Effector memory CD8-positive, alpha-beta T cell (primary cell): ENCODE measurements around the gene MTMR12.
"Not testable (repeated sequence)": the region's sequence is repeated elsewhere in the genome, so short reads cannot be mapped to it uniquely, and the experiment has no call there.

Source experiments
- ATAC-seq: fragments of 150-1000 bp; cut with Tn5 transposase; replicated peaks from 2 replicates; pipeline ENCODE4 v1.10.0; 2021; ENCODE audit warnings: mild to moderate bottlenecking, moderate library complexity
- DNase-seq, 3 experiments: peaks; one replicate each; pipeline ENCODE4 v3.0.0; 2021
- H3K27ac Mint-ChIP-seq, 2 donors: one replicate each; pipeline ENCODE4 v1.8.0; 2022; ENCODE audit warnings: mild to moderate bottlenecking in 2 of 2, mixed read lengths in 2 of 2, moderate library complexity in 2 of 2
- H3K27me3 Mint-ChIP-seq, 2 donors: one replicate each; pipeline ENCODE4 v1.8.0; 2022; ENCODE audit warnings: mixed read lengths in 2 of 2
- H3K36me3 Mint-ChIP-seq: one replicate; pipeline ENCODE4 v1.8.0; 2022; ENCODE audit warnings: mild to moderate bottlenecking, moderate library complexity, mixed read lengths; ENCODE audit not compliant: insufficient read depth
- H3K4me1 Mint-ChIP-seq, 2 donors: one replicate each; pipeline ENCODE4 v1.8.0; 2022; ENCODE audit warnings: low read depth in 2 of 2, mixed read lengths in 2 of 2
- H3K4me3 Mint-ChIP-seq, 2 donors: one replicate each; pipeline ENCODE4 v1.8.0; 2022; ENCODE audit warnings: mild to moderate bottlenecking in 2 of 2, mixed read lengths in 2 of 2, moderate library complexity in 2 of 2
- H3K9me3 Mint-ChIP-seq, 2 donors: one replicate each; pipeline ENCODE4 v1.8.0; 2022; ENCODE audit warnings: mixed read lengths in 2 of 2

MTMR12 gene

GRCh38 chr5:32301891-32302290, 10.8 kb downstream of the MTMR12 start:
- Mint-ChIP-seq H3K36me3 (peaks cover 24% of the 10 kb centered on the region), H3K4me1 (peaks cover 51 to 85% of the 10 kb centered on the region in 2 donors), H3K27ac (no peak overlapping the region), H3K4me3 (no peak overlapping the region), H3K9me3 (no peaks in the 10 kb centered on the region), H3K27me3 (no peaks in the 10 kb centered on the region)
- no peak for DNase-seq
- no peak for ATAC-seq

- Mint-ChIP-seq H3K9me3 (no peaks in the 10 kb centered on the region), H3K4me1 (peaks cover 49 to 74% of the 10 kb centered on the region in 2 donors), H3K4me3 (no peak overlapping the region), H3K36me3 (peaks cover 41% of the 10 kb centered on the region), H3K27me3 (no peaks in the 10 kb centered on the region), H3K27ac (peak overlapping the region in 1 of 2 donors; percentile 41)
- ATAC-seq = no peak
- DNase-seq = no peak
These were observed 13.6 kb downstream of the MTMR12 start for GRCh38 chr5:32299059-32299677.

- Mint-ChIP-seq H3K4me1 (peaks cover 45 to 72% of the 10 kb centered on the region in 2 donors), H3K27ac (peak overlapping the region; percentile 15 to 47), H3K4me3 (no peak overlapping the region), H3K36me3 (peaks cover 45% of the 10 kb centered on the region), H3K27me3 (no peaks in the 10 kb centered on the region), H3K9me3 (no peaks in the 10 kb centered on the region)
- peak; percentile 45 for ATAC-seq
- no peak for DNase-seq
These were observed 14.7 kb downstream of the MTMR12 start for GRCh38 chr5:32298059-32298415.

GRCh38 chr5:32297181-32298058, 15.3 kb downstream of the MTMR12 start:
- H3K27ac Mint-ChIP-seq = peak overlapping the region in 1 of 2 donors; percentile 15
- peaks cover 49 to 72% of the 10 kb centered on the region in 2 donors for H3K4me1 Mint-ChIP-seq
- H3K27me3 Mint-ChIP-seq = no peaks in the 10 kb centered on the region
- H3K4me3 Mint-ChIP-seq = no peak overlapping the region
- no peak for ATAC-seq
- peaks cover 47% of the 10 kb centered on the region for H3K36me3 Mint-ChIP-seq
- no peaks in the 10 kb centered on the region for H3K9me3 Mint-ChIP-seq
- no peak for DNase-seq

GRCh38 chr5:32295966-32296772, 16.6 kb downstream of the MTMR12 start:
- not testable (repeated sequence) for DNase-seq, H3K4me3 Mint-ChIP-seq, H3K9me3 Mint-ChIP-seq, H3K27me3 Mint-ChIP-seq, ATAC-seq
- H3K27ac Mint-ChIP-seq = peak overlapping the region in 1 of 2 donors; percentile 49
- peaks cover 47% of the 10 kb centered on the region for H3K36me3 Mint-ChIP-seq
- peaks cover 48 to 66% of the 10 kb centered on the region in 2 donors for H3K4me1 Mint-ChIP-seq

GRCh38 chr5:32291591-32291990, 21.1 kb downstream of the MTMR12 start:
- Mint-ChIP-seq H3K4me1 (peaks cover 38 to 53% of the 10 kb centered on the region in 2 donors), H3K4me3 (no peak overlapping the region), H3K9me3 (no peaks in the 10 kb centered on the region), H3K27me3 (no peaks in the 10 kb centered on the region), H3K27ac (no peak overlapping the region), H3K36me3 (peaks cover 24% of the 10 kb centered on the region)
- ATAC-seq (no peak), DNase-seq (no peak)

- Mint-ChIP-seq H3K9me3 (no peaks in the 10 kb centered on the region), H3K27me3 (no peaks in the 10 kb centered on the region), H3K4me1 (peaks cover 36 to 54% of the 10 kb centered on the region in 2 donors), H3K4me3 (no peak overlapping the region), H3K36me3 (peaks cover 21% of the 10 kb centered on the region), H3K27ac (peak overlapping the region in 1 of 2 donors; percentile 36)
- ATAC-seq (peak; percentile 32), DNase-seq (no peak)
These were observed 21.8 kb downstream of the MTMR12 start for GRCh38 chr5:32290922-32291321.

- not testable (repeated sequence) for ATAC-seq, H3K9me3 Mint-ChIP-seq, H3K27me3 Mint-ChIP-seq, H3K4me3 Mint-ChIP-seq, DNase-seq
- Mint-ChIP-seq H3K36me3 (peaks cover 17% of the 10 kb centered on the region), H3K27ac (peak overlapping the region in 1 of 2 donors; percentile 36), H3K4me1 (peaks cover 37 to 56% of the 10 kb centered on the region in 2 donors)
These were observed 22.2 kb downstream of the MTMR12 start for GRCh38 chr5:32290501-32290900.

- not testable (repeated sequence) for DNase-seq, H3K9me3 Mint-ChIP-seq, ATAC-seq, H3K4me3 Mint-ChIP-seq, H3K27me3 Mint-ChIP-seq, H3K27ac Mint-ChIP-seq
- peaks cover 12% of the 10 kb centered on the region for H3K36me3 Mint-ChIP-seq
- peaks cover 37 to 57% of the 10 kb centered on the region in 2 donors for H3K4me1 Mint-ChIP-seq
These were observed 22.8 kb downstream of the MTMR12 start for GRCh38 chr5:32289986-32290385.

GRCh38 chr5:32288135-32288534, 24.6 kb downstream of the MTMR12 start:
- not testable (repeated sequence) for H3K9me3 Mint-ChIP-seq, H3K4me3 Mint-ChIP-seq, H3K36me3 Mint-ChIP-seq, DNase-seq, ATAC-seq, H3K27me3 Mint-ChIP-seq
- Mint-ChIP-seq H3K27ac (peak overlapping the region; percentile 41 to 75), H3K4me1 (peaks cover 31 to 51% of the 10 kb centered on the region in 2 donors)

GRCh38 chr5:32287525-32287924, 25.2 kb downstream of the MTMR12 start:
- DNase-seq, H3K4me3 Mint-ChIP-seq, H3K27me3 Mint-ChIP-seq, ATAC-seq, H3K36me3 Mint-ChIP-seq, H3K9me3 Mint-ChIP-seq: not testable (repeated sequence)
- peak overlapping the region; percentile 41 to 75 for H3K27ac Mint-ChIP-seq
- peaks cover 31 to 51% of the 10 kb centered on the region in 2 donors for H3K4me1 Mint-ChIP-seq

- H3K4me3 Mint-ChIP-seq = no peak overlapping the region
These were observed 27.1 kb downstream of the MTMR12 start for GRCh38 chr5:32285510-32286138.

More at GRCh38 chr5:32285510-32286138, 27.1 kb downstream of the MTMR12 start:
- DNase-seq (no peak), ATAC-seq (no peak)
- H3K36me3 Mint-ChIP-seq = peaks cover 3% of the 10 kb centered on the region
- H3K9me3 Mint-ChIP-seq = no peaks in the 10 kb centered on the region
- peak overlapping the region; percentile 35 to 59 for H3K27ac Mint-ChIP-seq
- peaks cover 31 to 52% of the 10 kb centered on the region in 2 donors for H3K4me1 Mint-ChIP-seq
- H3K27me3 Mint-ChIP-seq = no peaks in the 10 kb centered on the region
